DMS153 treated with DMSO at 0.1 percent for 48 hours (cell line): ENCODE results near the gene IPO11.
"Not testable (repeated sequence)": the region's sequence is repeated elsewhere in the genome, so short reads cannot be mapped to it uniquely, and the experiment has no call there.

Source experiments
- DNase-seq: peaks from one replicate; lab custom pipeline; 2025; ENCODE audit not compliant: unreplicated experiment; lab: John Stamatoyannopoulos, UW

The IPO11 gene

DNA sequence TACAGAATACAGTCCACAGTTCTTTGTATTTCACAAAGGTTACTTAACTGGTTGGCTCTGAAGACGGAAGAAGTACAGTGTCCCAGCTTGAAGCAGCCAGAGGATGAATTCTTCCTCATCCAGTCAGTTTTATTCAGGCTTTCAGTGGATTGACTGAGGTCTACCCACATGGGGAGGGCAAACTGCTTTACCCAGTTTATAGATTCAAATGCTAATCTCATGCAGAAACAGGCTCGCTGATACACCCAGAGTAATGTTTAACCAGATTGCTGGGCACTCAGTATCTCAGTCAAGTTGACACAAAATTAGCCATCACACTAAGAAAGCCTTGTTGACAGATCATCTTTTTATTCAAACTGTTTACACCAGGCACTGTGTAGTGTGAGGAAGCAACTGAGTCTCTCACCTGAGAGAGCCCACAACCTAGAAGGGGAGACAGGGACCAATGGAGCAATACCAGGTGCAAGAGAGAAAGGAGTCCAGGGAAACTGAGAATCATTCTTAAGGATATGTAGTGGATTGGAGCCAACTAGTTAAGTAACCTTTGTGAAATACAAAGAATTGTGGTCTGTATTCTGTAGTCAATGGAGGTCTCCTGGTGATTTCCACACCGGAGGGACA lies 181.9 kb downstream of the IPO11 start:
- DNase-seq: no peak

GRCh38 chr5:62596096-62596495 lies 183.5 kb downstream of the IPO11 start:
- DNase-seq: no peak

- DNase-seq: no peak
These were observed 184.1 kb downstream of the IPO11 start for GRCh38 chr5:62596691-62597090.

DNA sequence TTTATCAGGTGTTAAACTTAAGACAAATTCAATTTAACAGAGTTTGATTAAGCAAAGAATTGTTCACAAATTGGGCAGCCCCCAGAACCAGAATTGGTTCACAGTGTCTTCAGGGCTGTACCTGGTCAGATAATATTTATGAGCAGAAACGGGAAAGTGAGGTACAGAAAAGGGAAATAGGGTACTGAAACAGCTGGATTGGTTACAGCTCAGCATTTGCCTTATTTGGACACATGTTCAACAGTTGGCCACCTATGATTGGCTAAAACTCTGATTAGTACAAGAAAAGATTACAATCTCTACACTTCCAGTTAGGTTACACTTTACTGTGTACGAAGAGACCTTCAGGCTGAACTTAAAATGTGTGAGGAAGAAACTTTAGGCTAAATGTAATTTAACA lies 184.8 kb downstream of the IPO11 start:
- no peak for DNase-seq

DNA sequence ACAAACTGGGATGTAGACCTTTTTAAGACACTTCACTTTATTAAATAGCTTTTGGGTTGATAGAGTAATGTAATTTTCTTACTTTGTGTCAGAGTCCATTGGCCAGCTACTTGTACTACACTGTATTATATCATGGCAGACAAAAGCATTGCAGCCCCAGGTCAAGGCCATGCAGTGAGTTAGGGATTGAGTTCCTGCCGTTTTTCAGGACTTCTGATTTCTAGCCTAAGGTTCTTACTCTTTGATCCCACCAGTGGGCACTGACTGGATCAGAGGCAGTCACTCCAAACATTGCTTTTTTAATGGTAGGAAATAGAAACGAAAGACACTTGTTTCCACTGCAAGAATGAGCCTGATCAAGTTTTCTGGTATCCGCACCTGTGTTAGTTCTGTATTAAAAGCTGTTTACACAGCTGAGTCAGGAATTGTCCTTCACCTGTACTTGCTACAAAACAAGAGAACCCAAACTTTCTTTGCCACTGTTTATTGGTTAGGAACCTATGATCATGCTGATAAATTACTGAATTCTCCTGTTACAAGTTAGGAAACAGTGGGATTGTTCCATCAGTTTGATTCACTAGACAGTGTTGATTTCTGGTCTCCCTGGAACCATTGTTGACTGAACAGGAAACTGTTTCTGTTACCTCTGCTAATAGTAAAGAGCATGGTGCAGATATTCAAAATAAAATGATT lies 188.1 kb downstream of the IPO11 start:
- no peak for DNase-seq

DNA sequence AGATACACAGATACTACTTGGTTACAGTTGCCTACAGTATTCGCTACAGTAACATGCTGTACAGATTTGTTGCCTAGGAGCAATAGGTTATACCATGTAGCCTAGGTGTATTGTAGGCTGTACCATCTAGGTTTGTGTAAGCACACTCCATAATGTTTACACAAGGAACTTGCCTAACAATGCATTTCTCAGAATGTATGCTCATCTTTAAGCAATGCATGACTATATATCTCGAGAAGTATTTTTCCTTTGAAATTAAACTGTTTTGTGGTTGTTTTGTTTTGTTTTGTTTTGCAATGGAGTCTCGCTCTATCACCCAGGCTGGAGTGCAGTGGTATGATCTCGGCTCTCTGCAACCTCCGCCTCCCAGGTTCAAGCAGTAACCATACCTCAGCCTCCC lies 191.4 kb downstream of the IPO11 start:
- no peak for DNase-seq

DNA sequence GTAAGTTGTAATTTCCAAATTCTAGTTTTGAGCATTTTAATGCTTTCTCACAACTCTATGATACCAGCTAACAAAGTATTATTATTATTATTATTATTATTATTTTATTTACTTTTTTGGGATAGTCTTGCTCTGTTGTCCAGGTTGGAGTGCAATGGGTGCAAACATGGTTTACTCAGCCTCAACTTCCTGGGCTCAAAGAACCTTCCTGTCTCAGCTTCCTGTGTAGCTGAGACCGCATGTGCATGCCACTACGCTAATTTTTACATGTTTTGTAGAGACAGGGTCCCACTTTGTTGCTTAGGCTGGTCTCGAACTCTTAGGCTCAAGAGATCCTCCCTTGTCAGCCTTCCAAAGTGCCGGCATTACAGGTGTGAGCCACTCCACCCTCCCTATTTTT lies 193.1 kb downstream of the IPO11 start:
- no peak for DNase-seq

DNA sequence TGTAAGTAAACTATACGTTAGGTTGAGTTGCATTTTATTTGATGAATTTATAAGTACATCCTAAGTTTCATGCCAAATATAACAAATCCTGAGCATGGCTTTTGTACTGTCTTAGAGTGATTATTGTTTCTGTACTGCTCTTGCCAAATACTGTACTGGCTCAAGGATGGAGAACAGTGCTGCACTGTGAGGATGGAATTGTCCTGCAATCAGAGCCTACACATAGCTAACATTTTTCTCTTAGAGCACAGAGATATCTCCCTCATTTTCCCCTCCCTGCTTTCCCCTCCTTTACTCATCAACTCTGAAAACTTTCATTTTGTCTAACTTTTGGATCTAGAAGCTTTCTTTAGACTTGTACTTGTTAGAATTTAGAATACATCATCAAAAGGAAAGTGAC lies 194.3 kb downstream of the IPO11 start:
- no peak for DNase-seq

GRCh38 chr5:62607615-62608014 lies 195.1 kb downstream of the IPO11 start:
- no peak for DNase-seq

- no peak for DNase-seq
These were observed 196.3 kb downstream of the IPO11 start for GRCh38 chr5:62608529-62609511.

- no peak for DNase-seq
These were observed 201.8 kb downstream of the IPO11 start for GRCh38 chr5:62614355-62614754.

GRCh38 chr5:62616615-62617277 lies 204.2 kb downstream of the IPO11 start:
- no peak for DNase-seq

DNA sequence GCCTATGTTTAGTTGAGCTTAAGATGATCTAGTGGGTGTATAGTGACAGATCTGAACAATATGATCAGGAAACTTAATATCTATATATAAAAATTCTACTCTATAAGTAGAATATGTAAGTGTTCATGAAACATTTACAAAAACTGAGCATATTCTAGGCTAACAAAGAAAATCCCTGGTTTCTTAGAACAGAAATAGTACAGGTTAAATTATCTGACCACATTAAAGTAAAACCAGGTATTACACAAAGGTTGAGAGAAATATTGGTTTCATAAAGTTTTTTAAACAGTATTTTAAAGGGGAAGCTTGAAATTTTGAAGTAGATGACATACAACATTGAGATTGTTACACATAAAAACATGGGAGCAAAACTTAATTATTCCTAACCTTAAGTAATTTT lies 205.4 kb downstream of the IPO11 start:
- DNase-seq: no peak

- DNase-seq: no peak
These were observed 208.2 kb downstream of the IPO11 start for GRCh38 chr5:62620761-62621160.

DNA sequence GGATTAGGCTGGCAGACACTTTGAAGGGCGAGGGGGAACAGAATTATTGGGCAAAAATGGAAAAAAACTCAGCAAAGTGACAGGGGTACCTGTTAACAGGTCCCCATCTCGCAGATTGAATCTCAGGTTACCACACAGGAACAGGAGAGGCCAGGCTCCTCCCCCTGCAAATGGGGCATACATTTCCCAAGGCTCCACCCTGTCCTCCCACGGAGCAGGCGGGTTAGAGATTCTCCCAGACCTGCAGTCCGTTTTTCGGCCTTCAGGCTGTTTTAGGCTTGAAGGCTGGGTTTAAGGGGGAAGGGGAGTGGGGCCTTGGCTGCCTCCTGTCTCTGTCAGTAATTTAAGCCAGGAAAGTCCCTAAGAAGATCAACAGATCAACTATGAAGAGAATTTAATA lies 208.7 kb downstream of the IPO11 start:
- DNase-seq: no peak

DNA sequence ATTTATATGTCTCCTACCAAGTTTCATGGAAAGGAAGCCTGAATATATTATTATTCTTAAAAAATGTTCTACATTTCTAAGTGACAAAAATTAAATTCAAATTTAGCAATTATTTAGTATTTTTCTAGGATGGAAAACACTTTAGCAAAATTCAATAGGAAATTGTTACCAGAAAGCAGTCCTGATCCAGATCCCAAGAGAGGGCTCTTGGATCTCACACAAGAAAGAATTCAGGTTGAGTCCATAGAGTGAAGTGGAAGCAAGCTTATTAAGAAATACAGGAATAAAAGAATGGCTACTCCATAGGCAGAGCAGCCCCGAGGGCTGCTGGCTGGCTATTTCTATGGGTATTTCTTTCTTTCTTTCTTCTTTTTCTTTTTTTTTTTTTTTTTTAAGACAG lies 210.7 kb downstream of the IPO11 start:
- no peak for DNase-seq

- not testable (repeated sequence) for DNase-seq
These were observed 211.9 kb downstream of the IPO11 start for GRCh38 chr5:62624436-62624835.

- no peak for DNase-seq
These were observed 214.0 kb downstream of the IPO11 start for GRCh38 chr5:62626534-62626933.

- DNase-seq: no peak
These were observed 214.6 kb downstream of the IPO11 start for GRCh38 chr5:62627121-62627520.

- no peak for DNase-seq
These were observed 215.3 kb downstream of the IPO11 start for GRCh38 chr5:62627901-62628300.

DNA sequence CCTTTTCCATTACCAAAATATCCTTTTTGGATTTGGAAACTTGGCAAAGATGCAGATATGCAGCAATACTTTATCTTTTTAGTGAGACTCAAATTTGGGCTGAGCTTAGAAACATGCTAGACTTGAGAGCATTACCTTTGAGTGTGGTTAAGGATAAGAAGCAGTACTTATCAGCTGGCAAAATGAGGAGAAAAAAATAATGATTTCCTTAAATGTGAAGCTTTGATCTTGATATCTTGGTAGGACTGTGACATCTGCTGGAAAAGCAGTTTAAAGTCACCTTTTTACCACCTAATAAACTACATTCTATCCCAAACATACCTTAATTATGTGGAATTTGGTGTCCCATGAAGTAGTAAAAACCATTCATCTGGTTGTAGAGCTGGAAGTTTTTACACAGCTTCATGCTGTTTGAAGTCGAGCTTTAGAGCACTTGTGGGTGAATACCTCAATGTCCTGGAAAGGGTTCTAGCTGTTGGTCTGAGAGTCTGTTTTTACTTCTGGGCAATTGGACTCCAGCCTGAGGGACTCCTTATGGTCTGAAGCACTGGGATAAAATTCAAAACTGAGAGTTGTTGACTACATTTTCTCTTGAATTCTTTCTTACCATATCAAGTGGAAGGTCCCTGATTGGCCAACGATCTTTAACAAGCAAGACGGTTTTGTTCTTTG lies 219.5 kb downstream of the IPO11 start:
- no peak for DNase-seq
